ENCODE results near the gene HELZ2. TPM values are rescaled to one million over a fixed set of nuclear protein-coding genes. Genes with fewer than 3 reads are reported as not detected.

HELZ2 gene
- polyA plus RNA-seq, 1 of the 3 experiments (the other 2 are of a cell fraction) = 7.6 TPM

DNA sequence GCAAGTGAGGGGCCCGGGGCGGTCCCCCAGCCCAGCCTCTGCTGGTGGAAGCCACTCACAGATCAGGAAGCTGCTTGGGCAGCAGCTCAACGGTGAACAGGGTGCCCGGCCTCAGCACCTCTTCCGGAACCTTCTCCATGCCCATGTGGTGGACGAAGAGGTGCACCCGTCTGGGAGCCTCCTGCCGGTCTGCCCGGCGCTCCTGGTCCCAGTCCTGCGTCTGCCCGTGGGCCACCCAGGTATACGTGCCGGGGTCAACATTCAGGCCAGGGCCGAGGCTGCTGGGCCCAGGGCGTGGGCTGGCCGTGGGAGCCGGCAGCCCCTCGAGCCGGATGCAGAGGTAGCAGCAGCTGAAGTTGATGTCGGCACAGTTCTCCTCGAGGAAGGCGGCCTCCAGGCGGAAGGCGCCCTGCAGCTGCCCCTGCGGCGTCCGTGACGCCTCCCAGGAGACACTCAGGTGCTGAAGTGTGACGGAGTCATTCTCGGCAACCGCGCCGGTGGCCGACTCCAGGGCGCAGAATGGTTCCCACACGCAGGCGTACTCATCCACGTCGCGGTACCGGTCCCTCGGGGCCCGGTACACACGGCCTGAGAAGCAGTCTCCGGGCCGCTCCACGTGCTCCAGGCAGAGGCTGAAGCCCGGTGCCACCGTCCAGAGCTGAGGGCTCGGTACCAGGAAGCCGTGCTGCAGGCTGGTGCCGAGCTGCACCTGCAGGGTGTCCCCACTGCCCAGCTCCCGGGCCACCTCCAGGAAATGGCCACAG, 11.4 kb downstream of the HELZ2 start (continued):
- TF ChIP-seq CTCF (IDR thresholded peaks at IDR 0.05) = no peak
- TF ChIP-seq EP300 (IDR thresholded peaks at IDR 0.05; ENCODE audit: borderline replicate concordance in 1 of 2, low read depth in 1 of 2, low read length in 1 of 2) = no peak
- TF ChIP-seq ELF1 (IDR thresholded peaks at IDR 0.05) = no peak
- TF ChIP-seq, protein P1, sequence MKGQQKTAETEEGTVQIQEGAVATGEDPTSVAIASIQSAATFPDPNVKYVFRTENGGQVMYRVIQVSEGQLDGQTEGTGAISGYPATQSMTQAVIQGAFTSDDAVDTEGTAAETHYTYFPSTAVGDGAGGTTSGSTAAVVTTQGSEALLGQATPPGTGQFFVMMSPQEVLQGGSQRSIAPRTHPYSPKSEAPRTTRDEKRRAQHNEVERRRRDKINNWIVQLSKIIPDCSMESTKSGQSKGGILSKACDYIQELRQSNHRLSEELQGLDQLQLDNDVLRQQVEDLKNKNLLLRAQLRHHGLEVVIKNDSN (IDR thresholded peaks at IDR 0.05; ENCODE audit: borderline replicate concordance, low read depth) = no peak
- no peak for TF ChIP-seq JUND (IDR thresholded peaks at IDR 0.05)
- TF ChIP-seq FOXM1 (IDR thresholded peaks at IDR 0.05; ENCODE audit: low read depth) = no peak
- no peak for TF ChIP-seq NRF1 (IDR thresholded peaks at IDR 0.05; ENCODE audit: low read depth, low read length)
- no peak for TF ChIP-seq FOXJ3 (CRISPR knock-in tag; IDR thresholded peaks at IDR 0.05)
- TF ChIP-seq TCF12 (IDR thresholded peaks at IDR 0.05) = no peak

- H3K9me2 ChIP-seq = no peaks in the 10 kb centered on the region
- H3K36me3 ChIP-seq (replicated peaks in 1 of 2; ENCODE audit: control insufficient read depth in 1 of 2, insufficient read depth in 2 of 2, low read length in 1 of 2) = peaks cover 0 to 31% of the 10 kb centered on the region in 2 experiments
- DNase-seq = no peak
- no peaks in the 10 kb centered on the region for H3K9me3 ChIP-seq
- no peaks in the 10 kb centered on the region for H3K4me1 ChIP-seq (ENCODE audit: control insufficient read depth in 1 of 2, insufficient read depth in 2 of 2, low read depth in 1 of 2, low read length in 1 of 2)
- WGBS (ENCODE audit: low lambda C conversion rate) = 88% methylated on average over 22 of the region's 36 CpGs
- H3K79me2 ChIP-seq (ENCODE audit: insufficient read depth) = no peaks in the 10 kb centered on the region
- no peaks in the 10 kb centered on the region for H3F3A ChIP-seq (replicated peaks; ENCODE audit: insufficient read depth)
- POLR2A ChIA-PET = no interaction called here
- CTCF ChIA-PET = interaction anchor here (1.1 to 2.5 kb wide), 3 partner anchors 24 to 213 kb away, joined by 3 to 10 read pairs (median 5); partner anchors contain the start of genes PPDPF and PTK6
- H2AFZ ChIP-seq (ENCODE audit: low read depth) = no peak overlapping the region
- H3K4me2 ChIP-seq = no peak overlapping the region
- no peak overlapping the region for H3K27ac ChIP-seq (ENCODE audit: low read depth in 2 of 2, low read length in 1 of 2)
- H3K27me3 ChIP-seq (ENCODE audit: insufficient read depth) = no peaks in the 10 kb centered on the region
- H3K4me3 ChIP-seq (ENCODE audit: low read depth in 2 of 2, low read length in 1 of 2) = no peak overlapping the region
- H3K9ac ChIP-seq = no peak overlapping the region
- H4K20me1 ChIP-seq (ENCODE audit: insufficient read depth) = no peaks in the 10 kb centered on the region
- no peak for TF ChIP-seq TAF1 (IDR thresholded peaks at IDR 0.05; ENCODE audit: borderline replicate concordance, low read depth, low read length)
- TF ChIP-seq, protein P1 (IDR thresholded peaks at IDR 0.05; ENCODE audit: borderline replicate concordance, low read depth) = no peak
- TF ChIP-seq IRF3 (IDR thresholded peaks at IDR 0.05; ENCODE audit: low read depth, low read length) = no peak
- no peak for TF ChIP-seq TEAD4 (IDR thresholded peaks at IDR 0.05; ENCODE audit: borderline replicate concordance, insufficient read depth)
- TF ChIP-seq TCF12 (IDR thresholded peaks at IDR 0.05) = no peak
- TF ChIP-seq, protein P2, sequence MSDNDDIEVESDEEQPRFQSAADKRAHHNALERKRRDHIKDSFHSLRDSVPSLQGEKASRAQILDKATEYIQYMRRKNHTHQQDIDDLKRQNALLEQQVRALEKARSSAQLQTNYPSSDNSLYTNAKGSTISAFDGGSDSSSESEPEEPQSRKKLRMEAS (IDR thresholded peaks at IDR 0.05; ENCODE audit: low read depth) = no peak
- no peak for TF ChIP-seq RXRA (IDR thresholded peaks at IDR 0.05; ENCODE audit: borderline replicate concordance, low read depth)
- no peak for TF ChIP-seq EP300 (IDR thresholded peaks at IDR 0.05; ENCODE audit: borderline replicate concordance in 1 of 2, low read depth in 1 of 2, low read length in 1 of 2)
- TF ChIP-seq FOXJ3 (CRISPR knock-in tag; IDR thresholded peaks at IDR 0.05) = no peak
- TF ChIP-seq, protein P3, sequence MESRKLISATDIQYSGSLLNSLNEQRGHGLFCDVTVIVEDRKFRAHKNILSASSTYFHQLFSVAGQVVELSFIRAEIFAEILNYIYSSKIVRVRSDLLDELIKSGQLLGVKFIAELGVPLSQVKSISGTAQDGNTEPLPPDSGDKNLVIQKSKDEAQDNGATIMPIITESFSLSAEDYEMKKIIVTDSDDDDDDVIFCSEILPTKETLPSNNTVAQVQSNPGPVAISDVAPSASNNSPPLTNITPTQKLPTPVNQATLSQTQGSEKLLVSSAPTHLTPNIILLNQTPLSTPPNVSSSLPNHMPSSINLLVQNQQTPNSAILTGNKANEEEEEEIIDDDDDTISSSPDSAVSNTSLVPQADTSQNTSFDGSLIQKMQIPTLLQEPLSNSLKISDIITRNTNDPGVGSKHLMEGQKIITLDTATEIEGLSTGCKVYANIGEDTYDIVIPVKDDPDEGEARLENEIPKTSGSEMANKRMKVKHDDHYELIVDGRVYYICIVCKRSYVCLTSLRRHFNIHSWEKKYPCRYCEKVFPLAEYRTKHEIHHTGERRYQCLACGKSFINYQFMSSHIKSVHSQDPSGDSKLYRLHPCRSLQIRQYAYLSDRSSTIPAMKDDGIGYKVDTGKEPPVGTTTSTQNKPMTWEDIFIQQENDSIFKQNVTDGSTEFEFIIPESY (IDR thresholded peaks at IDR 0.05; ENCODE audit: borderline replicate concordance, low read depth) = no peak
- no peak for TF ChIP-seq GATA2 (CRISPR knock-in tag; IDR thresholded peaks at IDR 0.05)
- TF ChIP-seq, protein P4, sequence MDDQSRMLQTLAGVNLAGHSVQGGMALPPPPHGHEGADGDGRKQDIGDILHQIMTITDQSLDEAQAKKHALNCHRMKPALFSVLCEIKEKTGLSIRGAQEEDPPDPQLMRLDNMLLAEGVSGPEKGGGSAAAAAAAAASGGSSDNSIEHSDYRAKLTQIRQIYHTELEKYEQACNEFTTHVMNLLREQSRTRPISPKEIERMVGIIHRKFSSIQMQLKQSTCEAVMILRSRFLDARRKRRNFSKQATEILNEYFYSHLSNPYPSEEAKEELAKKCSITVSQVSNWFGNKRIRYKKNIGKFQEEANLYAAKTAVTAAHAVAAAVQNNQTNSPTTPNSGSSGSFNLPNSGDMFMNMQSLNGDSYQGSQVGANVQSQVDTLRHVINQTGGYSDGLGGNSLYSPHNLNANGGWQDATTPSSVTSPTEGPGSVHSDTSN (IDR thresholded peaks at IDR 0.05) = no peak
- TF ChIP-seq RCOR1 (IDR thresholded peaks at IDR 0.05; ENCODE audit: low read length) = no peak
- no peak for TF ChIP-seq GABPA (IDR thresholded peaks at IDR 0.05; ENCODE audit: low read depth)
- TF ChIP-seq NRF1 (IDR thresholded peaks at IDR 0.05; ENCODE audit: low read depth, low read length) = no peak
- TF ChIP-seq CHD2 (IDR thresholded peaks at IDR 0.05; ENCODE audit: low read length, partially characterized antibody) = no peak
- TF ChIP-seq YY1 (IDR thresholded peaks at IDR 0.05; ENCODE audit: low read depth) = no peak
- no peak for TF ChIP-seq NFIC (IDR thresholded peaks at IDR 0.05; ENCODE audit: borderline replicate concordance)
Measured at GRCh38 chr20:63561624-63562396, 12.2 kb downstream of the HELZ2 start.

Data from SK-N-SH (cell line).